Measurements from ENCODE around the gene SPRY2.
A peak's percentile ranks its signal among the peaks of the same experiment; 100 is the strongest.

Gene SPRY2

DNA sequence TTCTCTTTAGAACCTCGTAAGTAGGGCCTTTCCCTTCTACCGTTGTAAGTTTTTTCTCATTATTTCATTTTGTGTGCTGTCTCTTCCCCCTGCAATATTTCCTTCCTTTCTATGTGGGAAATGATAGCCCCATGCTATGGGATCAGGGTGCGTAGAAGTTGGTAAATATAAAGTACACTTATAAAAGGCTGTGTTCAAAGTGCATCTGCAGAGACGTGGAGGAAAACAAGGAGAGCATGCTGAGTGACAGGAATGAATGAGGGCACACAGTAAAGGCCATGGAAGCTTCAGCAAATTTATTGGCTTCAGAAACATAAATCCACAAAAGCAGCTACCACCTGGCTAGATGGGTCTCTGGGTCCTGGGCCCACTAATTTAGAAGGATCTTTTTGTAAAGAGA is 21.6 kb upstream of the SPRY2 start (continued):
- TF ChIP-seq, protein P1, sequence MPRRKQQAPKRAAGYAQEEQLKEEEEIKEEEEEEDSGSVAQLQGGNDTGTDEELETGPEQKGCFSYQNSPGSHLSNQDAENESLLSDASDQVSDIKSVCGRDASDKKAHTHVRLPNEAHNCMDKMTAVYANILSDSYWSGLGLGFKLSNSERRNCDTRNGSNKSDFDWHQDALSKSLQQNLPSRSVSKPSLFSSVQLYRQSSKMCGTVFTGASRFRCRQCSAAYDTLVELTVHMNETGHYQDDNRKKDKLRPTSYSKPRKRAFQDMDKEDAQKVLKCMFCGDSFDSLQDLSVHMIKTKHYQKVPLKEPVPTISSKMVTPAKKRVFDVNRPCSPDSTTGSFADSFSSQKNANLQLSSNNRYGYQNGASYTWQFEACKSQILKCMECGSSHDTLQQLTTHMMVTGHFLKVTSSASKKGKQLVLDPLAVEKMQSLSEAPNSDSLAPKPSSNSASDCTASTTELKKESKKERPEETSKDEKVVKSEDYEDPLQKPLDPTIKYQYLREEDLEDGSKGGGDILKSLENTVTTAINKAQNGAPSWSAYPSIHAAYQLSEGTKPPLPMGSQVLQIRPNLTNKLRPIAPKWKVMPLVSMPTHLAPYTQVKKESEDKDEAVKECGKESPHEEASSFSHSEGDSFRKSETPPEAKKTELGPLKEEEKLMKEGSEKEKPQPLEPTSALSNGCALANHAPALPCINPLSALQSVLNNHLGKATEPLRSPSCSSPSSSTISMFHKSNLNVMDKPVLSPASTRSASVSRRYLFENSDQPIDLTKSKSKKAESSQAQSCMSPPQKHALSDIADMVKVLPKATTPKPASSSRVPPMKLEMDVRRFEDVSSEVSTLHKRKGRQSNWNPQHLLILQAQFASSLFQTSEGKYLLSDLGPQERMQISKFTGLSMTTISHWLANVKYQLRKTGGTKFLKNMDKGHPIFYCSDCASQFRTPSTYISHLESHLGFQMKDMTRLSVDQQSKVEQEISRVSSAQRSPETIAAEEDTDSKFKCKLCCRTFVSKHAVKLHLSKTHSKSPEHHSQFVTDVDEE (CRISPR knock-in tag; IDR thresholded peaks at IDR 0.05), result no peak
- no peak for TF ChIP-seq ZNF565 (CRISPR knock-in tag; conservative IDR thresholded peaks at IDR 0.05; ENCODE audit: low read depth)

DNA sequence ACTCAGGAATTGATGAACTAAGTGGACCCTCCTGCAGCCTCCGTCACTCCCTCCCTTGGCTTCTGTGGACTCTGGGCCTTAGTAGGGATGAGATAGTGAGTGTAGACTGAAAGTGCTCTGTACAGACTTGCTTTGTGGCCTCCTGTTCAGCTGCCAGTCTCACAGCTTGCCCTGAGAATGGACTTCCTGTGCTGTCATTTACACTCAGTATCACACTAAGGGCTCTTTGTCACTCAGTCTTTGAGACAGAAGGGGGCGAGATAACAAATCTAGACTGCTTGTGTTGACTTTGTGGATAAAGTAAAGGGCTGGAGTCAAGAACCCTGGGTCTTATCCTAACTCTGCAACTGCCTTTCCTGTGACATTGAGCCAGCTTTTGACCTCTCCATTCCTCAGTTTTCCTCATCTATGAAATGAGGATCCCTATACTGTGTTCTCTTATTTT is 21.0 kb upstream of the SPRY2 start:
- ATAC-seq, result peak; percentile 59

DNA sequence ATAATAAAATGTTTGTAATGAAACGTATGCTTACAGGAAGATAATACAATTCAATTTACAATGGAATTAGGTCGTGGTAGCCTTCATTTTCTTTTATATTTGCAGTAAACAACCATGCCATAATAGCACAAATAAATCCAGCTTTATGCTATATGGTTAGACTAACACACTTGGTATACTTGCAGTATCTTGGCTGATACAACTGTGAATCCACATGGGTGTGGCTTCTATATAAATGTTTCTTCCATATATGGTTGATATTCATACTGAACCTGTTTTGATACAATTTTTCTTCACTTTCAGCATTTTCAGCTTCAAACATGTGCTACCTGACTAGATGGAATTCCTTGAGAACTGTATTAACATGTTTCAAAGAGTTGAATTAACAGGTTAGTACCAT is 20.4 kb upstream of the SPRY2 start:
- no peak for TF ChIP-seq ZNF565 (CRISPR knock-in tag; conservative IDR thresholded peaks at IDR 0.05; ENCODE audit: low read depth)
- no peak for ATAC-seq

More for the DNA sequence above, 21.0 kb upstream of the SPRY2 start:
- TF ChIP-seq TOX (CRISPR knock-in tag; IDR thresholded peaks at IDR 0.05; ENCODE audit: borderline replicate concordance), result no peak
- TF ChIP-seq ZFP3 (CRISPR knock-in tag; IDR thresholded peaks at IDR 0.05), result no peak
- no peak for TF ChIP-seq ESRRG (CRISPR knock-in tag; IDR thresholded peaks at IDR 0.05)
- TF ChIP-seq SNAI2 (CRISPR knock-in tag; IDR thresholded peaks at IDR 0.05), result no peak
- TF ChIP-seq BACH2 (CRISPR knock-in tag; IDR thresholded peaks at IDR 0.05; ENCODE audit: borderline replicate concordance), result no peak
- no peak for TF ChIP-seq ZFP30 (CRISPR knock-in tag; IDR thresholded peaks at IDR 0.05)
- TF ChIP-seq ZNF8 (CRISPR knock-in tag; IDR thresholded peaks at IDR 0.05), result no peak
- TF ChIP-seq ZNF70 (CRISPR knock-in tag; IDR thresholded peaks at IDR 0.05), result no peak
- TF ChIP-seq PPARA (CRISPR knock-in tag; IDR thresholded peaks at IDR 0.05; ENCODE audit: borderline replicate concordance), result no peak
- no peak for TF ChIP-seq ISL1 (CRISPR knock-in tag; IDR thresholded peaks at IDR 0.05)
- no peak for TF ChIP-seq GLIS3 (CRISPR knock-in tag; IDR thresholded peaks at IDR 0.05)
- TF ChIP-seq, protein P2, sequence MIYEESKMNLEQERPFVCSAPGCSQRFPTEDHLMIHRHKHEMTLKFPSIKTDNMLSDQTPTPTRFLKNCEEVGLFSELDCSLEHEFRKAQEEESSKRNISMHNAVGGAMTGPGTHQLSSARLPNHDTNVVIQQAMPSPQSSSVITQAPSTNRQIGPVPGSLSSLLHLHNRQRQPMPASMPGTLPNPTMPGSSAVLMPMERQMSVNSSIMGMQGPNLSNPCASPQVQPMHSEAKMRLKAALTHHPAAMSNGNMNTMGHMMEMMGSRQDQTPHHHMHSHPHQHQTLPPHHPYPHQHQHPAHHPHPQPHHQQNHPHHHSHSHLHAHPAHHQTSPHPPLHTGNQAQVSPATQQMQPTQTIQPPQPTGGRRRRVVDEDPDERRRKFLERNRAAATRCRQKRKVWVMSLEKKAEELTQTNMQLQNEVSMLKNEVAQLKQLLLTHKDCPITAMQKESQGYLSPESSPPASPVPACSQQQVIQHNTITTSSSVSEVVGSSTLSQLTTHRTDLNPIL (CRISPR knock-in tag; IDR thresholded peaks at IDR 0.05; ENCODE audit: low read depth), result no peak

DNA sequence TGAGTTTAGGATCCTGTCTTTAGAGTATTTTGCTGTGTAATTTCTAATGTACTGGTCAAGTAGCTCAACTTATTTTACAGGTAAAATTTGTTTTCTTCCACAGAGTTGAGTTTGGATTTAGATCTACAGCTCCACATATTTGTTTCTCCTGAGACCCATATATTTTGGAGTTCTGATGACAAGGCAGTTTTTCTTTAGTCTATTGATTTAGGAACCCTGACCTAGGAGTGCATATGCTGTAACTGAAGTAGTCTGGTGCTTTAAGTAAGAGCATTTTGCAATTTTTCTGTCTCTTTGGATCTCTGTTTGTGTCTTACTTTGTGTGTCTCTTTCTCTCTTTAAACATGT is 19.5 kb upstream of the SPRY2 start:
- peak; percentile 27; the same call in 2 of the 3 replicates for ATAC-seq
- TF ChIP-seq ZNF70 (CRISPR knock-in tag; IDR thresholded peaks at IDR 0.05), result no peak
- no peak for TF ChIP-seq ZNF565 (CRISPR knock-in tag; conservative IDR thresholded peaks at IDR 0.05; ENCODE audit: low read depth)
- no peak for TF ChIP-seq ZC3H10 (CRISPR knock-in tag; IDR thresholded peaks at IDR 0.05)
- TF ChIP-seq ESRRG (CRISPR knock-in tag; IDR thresholded peaks at IDR 0.05), result no peak
- TF ChIP-seq, protein P3, sequence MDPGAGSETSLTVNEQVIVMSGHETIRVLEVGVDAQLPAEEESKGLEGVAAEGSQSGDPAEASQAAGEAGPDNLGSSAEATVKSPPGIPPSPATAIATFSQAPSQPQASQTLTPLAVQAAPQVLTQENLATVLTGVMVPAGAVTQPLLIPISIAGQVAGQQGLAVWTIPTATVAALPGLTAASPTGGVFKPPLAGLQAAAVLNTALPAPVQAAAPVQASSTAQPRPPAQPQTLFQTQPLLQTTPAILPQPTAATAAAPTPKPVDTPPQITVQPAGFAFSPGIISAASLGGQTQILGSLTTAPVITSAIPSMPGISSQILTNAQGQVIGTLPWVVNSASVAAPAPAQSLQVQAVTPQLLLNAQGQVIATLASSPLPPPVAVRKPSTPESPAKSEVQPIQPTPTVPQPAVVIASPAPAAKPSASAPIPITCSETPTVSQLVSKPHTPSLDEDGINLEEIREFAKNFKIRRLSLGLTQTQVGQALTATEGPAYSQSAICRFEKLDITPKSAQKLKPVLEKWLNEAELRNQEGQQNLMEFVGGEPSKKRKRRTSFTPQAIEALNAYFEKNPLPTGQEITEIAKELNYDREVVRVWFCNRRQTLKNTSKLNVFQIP (CRISPR knock-in tag; IDR thresholded peaks at IDR 0.05; ENCODE audit: borderline replicate concordance, low read depth), result no peak
- TF ChIP-seq, protein P2 (CRISPR knock-in tag; IDR thresholded peaks at IDR 0.05; ENCODE audit: low read depth), result no peak

DNA sequence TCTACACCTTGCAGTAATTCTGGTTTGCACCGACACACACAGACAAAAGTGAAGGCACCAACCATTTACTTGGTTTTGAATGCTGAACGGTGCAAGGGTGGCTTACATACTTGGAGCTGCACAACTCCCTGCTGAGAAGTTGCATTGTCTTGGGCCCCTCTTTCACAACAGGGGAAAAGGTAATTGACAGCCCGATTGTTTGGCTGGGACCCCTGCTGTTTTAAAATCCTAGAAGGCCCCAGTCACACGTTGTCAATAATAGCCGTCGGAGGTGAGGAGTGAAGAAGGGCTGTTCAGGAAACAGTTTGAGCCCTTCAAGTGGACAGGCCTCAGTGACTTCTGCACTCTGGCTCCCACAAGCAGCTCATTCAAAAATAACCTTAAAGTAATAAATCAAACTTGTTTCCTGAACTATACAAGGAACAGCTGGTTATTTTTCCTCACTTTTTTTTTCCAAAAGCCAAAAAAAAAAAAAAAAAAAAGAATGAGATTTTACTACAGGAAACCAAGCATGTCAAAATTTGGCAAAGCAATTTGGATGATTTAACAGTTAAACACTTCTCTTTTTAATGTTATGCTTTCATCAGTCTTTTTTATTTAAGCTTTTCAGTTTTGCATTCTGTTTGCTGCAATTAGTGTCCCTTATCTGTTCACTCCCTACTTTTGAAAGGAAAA is 19.0 kb upstream of the SPRY2 start:
- peak; percentile 21; the same call in 2 of the 3 replicates for ATAC-seq

More for the DNA sequence above, 19.0 kb upstream of the SPRY2 start:
- TF ChIP-seq ZNF8 (CRISPR knock-in tag; IDR thresholded peaks at IDR 0.05), result no peak
- TF ChIP-seq ARNTL (CRISPR knock-in tag; IDR thresholded peaks at IDR 0.05; ENCODE audit: borderline replicate concordance, low read depth), result no peak
- TF ChIP-seq, protein P2 (CRISPR knock-in tag; IDR thresholded peaks at IDR 0.05; ENCODE audit: low read depth), result no peak
